Aorta (tissue), 5 donors: ENCODE results near the gene SPATC1L. TPM values are rescaled to one million over a fixed set of nuclear protein-coding genes. Genes with fewer than 3 reads are reported as not detected.
A peak's percentile ranks its signal among the peaks of the same experiment; 100 is the strongest.

ENCODE experiments used
- ATAC-seq: fragments of 200-7000 bp; cut with Tn5 transposase; one replicate; pipeline ENCODE4 v1.9.1; 2022; ENCODE audit warnings: moderate library complexity; ENCODE audit not compliant: low FRiP score
- DNase-seq, 2 donors: peaks; one replicate each; pipeline ENCODE4 v3.0.0-alpha.2; 2020
- H3K27ac ChIP-seq, 2 donors: one replicate each; pipeline ENCODE4 v1.5.1; 2013; ENCODE audit warnings: low read length in 2 of 2, mild to moderate bottlenecking in 2 of 2, moderate library complexity in 2 of 2, control low read depth in 1 of 2, inconsistent platforms in 1 of 2, low read depth in 1 of 2
- H3K27me3 ChIP-seq, 2 donors: one replicate each; pipeline ENCODE4 v1.6.1; 2013; ENCODE audit warnings: control low read depth in 1 of 2, low read length in 1 of 2, mild to moderate bottlenecking in 1 of 2, moderate library complexity in 1 of 2; ENCODE audit not compliant: insufficient read depth in 2 of 2, control insufficient read depth in 1 of 2
- H3K36me3 ChIP-seq, 2 donors: one replicate each; pipeline ENCODE4 v1.6.1; 2013; ENCODE audit warnings: control low read depth in 1 of 2, low read length in 1 of 2, mild to moderate bottlenecking in 1 of 2; ENCODE audit not compliant: insufficient read depth in 2 of 2, control insufficient read depth in 1 of 2
- H3K4me1 ChIP-seq, 2 donors: one replicate each; pipeline ENCODE4 v1.6.1; 2013; ENCODE audit warnings: low read length in 2 of 2, control low read depth in 1 of 2, mild to moderate bottlenecking in 1 of 2, moderate library complexity in 1 of 2; ENCODE audit not compliant: insufficient read depth in 2 of 2, control insufficient read depth in 1 of 2
- H3K4me3 ChIP-seq, 2 donors: one replicate each; pipeline ENCODE4 v1.5.1; 2013; ENCODE audit warnings: low read length in 2 of 2, control low read depth in 1 of 2, mild to moderate bottlenecking in 1 of 2
- H3K9me3 ChIP-seq: one replicate; pipeline ENCODE4 v1.6.1; 2013; ENCODE audit warnings: mild to moderate bottlenecking, low read length; ENCODE audit not compliant: control insufficient read depth
- WGBS, 2 donors: extraction: QIAGEN DNeasy Blood & Tissue Kit; methylation state at CpG; one replicate each; pipeline ENCODE4 v1.1.7; 2013; 5-methylcytosine and 5-hydroxymethylcytosine counted together
- intact Hi-C, 2 donors: fragments of 100-400 bp; cut with DNase I; formaldehyde crosslinking; loops; one replicate each; pipeline versions ENCODE4 v1.14.2 to v1.15.0; 2022
- polyA plus RNA-seq, 2 donors: library from polyadenylated mRNA; stranded (reverse); fragments of 200-250 nt; gene quantifications; one replicate each; pipeline ENCODE4 v1.2.3, GENCODE V29; 2013
- total RNA-seq, 2 donors: library from RNA; stranded (reverse); fragmentation: NEBNext Ultra II Directional; extraction: Animal tissue kit (Norgen Biotek cat#: 25700); gene quantifications; one replicate each; pipeline ENCODE4 v1.2.1, GENCODE V29; 2021
- donor health status: healthy with polysubstance abuse.
- donor health status: Bipolar disorder and iron deficiency.
- donor health status: DM: no; HTN: no; CAD: no.
- donor health status: DM: no; HTN: no; CAD: no.
- donor health status: DM: yes; HTN: yes; CAD: no.

The SPATC1L gene
- total and polyA plus RNA-seq, 4 donors: 2.4 to 47.9 (median 8.8) TPM

DNA sequence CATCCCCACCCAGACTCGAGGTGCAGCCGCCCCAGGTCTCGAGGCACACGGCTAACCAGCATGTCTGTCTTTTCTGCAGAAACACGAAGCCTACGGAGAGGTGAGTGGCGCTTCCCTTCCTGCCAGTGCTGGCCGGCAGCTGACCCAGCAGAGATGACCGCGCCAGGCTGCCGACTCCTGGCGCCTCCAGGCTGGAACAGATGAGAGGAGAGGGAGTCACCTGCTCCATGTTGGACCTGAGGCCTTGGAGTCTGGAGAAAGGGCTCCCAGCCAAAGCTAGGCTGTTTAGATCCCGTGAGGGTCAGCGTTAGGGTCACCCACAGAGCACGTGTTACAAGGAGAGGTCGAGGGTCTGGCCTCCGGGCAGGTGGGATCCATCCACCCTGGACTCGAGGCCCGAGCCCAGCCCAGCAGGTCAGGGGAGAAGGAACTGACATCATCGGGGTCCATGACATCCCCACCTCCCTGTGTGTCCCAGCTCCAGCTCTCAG is 71.5 kb downstream of the SPATC1L start:
- Histone ChIP-seq H3K4me3 (no peak overlapping the region), H3K36me3 (peaks cover 4 to 32% of the 10 kb centered on the region in 2 donors), H3K9me3 (no peaks in the 10 kb centered on the region), H3K27me3 (no peaks in the 10 kb centered on the region), H3K4me1 (peaks cover 0 to 6% of the 10 kb centered on the region in 2 donors), H3K27ac (no peak overlapping the region)
- ATAC-seq (no peak), DNase-seq (peak; percentile 28 to 63)
- WGBS, 2 donors: 92 to 93% methylated on average over 20 of the region's 20 CpGs
- intact Hi-C loops: no loop called here

GRCh38 chr21:46111857-46112724 is 72.2 kb downstream of the SPATC1L start:
- 92% methylated on average over 65 to 69 of the region's 69 CpGs for WGBS, 2 donors
- Histone ChIP-seq H3K27me3 (no peaks in the 10 kb centered on the region), H3K27ac (no peak overlapping the region), H3K9me3 (no peaks in the 10 kb centered on the region), H3K4me3 (no peak overlapping the region), H3K4me1 (peaks cover 0 to 6% of the 10 kb centered on the region in 2 donors), H3K36me3 (peaks cover 4 to 30% of the 10 kb centered on the region in 2 donors)
- DNase-seq (peak; percentile 44 to 73), ATAC-seq (no peak)
- intact Hi-C loops: loop anchor here in 1 of 2 donors (2.0 kb wide), 1 partner anchor 139 kb away; no protein-coding TSS in a partner anchor

GRCh38 chr21:46111193-46111571 is 73.1 kb downstream of the SPATC1L start:
- peak; percentile 40 to 43 for DNase-seq
- no peak overlapping the region for H3K4me3 ChIP-seq
- peak overlapping the region in 1 of 2 donors; percentile 35 for H3K27ac ChIP-seq
- no peak for ATAC-seq
- WGBS, 2 donors: 83 to 89% methylated on average over 12 of the region's 12 CpGs
- no peaks in the 10 kb centered on the region for H3K27me3 ChIP-seq
- H3K9me3 ChIP-seq: no peaks in the 10 kb centered on the region
- peaks cover 0 to 6% of the 10 kb centered on the region in 2 donors for H3K4me1 ChIP-seq
- peaks cover 0 to 22% of the 10 kb centered on the region in 2 donors for H3K36me3 ChIP-seq
- intact Hi-C loops: loop anchor here in 1 of 2 donors (2.0 kb wide), 1 partner anchor 138 kb away; no protein-coding TSS in a partner anchor

Other genes starting within 250 kb of the SPATC1L start
- gene COL6A1, start 202.7 kb downstream of the SPATC1L start, total RNA-seq: 100 to 1,000 TPM; 458 to 593 TPM
- gene COL6A1, start 202.7 kb downstream of the SPATC1L start, polyA plus RNA-seq: 1,000 to 10,000 TPM in 1 of 2 donors, 100 to 1,000 TPM in 1; 156 to 1,773 TPM
- gene COL6A2, start 86.3 kb downstream of the SPATC1L start, total RNA-seq: 1,000 to 10,000 TPM; 1,386 to 1,431 TPM
- 1,000 to 10,000 TPM in 1 of 2 donors, 100 to 1,000 TPM in 1; 335 to 3,611 TPM for gene COL6A2, start 86.3 kb downstream of the SPATC1L start, polyA plus RNA-seq
- gene FTCD, start 28.9 kb downstream of the SPATC1L start, total RNA-seq: 1 to 10 TPM; 1.1 to 2.6 TPM
- 1 to 10 TPM in 1 of 2 donors, under 1 TPM in 1; 0.50 to 8.7 TPM for gene FTCD, start 28.9 kb downstream of the SPATC1L start, polyA plus RNA-seq
- gene LSS, start 44.3 kb upstream of the SPATC1L start, total RNA-seq: 10 to 100 TPM; 60.2 to 85.2 TPM
- 10 to 100 TPM in 1 of 2 donors, 1 to 10 TPM in 1; 9.3 to 52.0 TPM for gene LSS, start 44.3 kb upstream of the SPATC1L start, polyA plus RNA-seq
- 100 to 1,000 TPM in 1 of 2 donors, 10 to 100 TPM in 1; 73.0 to 111 TPM for gene MCM3AP, start 101.2 kb upstream of the SPATC1L start, total RNA-seq
- 10 to 100 TPM; 14.7 to 61.1 TPM for gene MCM3AP, start 101.2 kb upstream of the SPATC1L start, polyA plus RNA-seq
- gene YBEY, start 101.9 kb upstream of the SPATC1L start, total RNA-seq: 10 to 100 TPM in 1 of 2 donors, 1 to 10 TPM in 1; 7.7 to 11.3 TPM
- 10 to 100 TPM; 15.7 to 16.7 TPM for gene YBEY, start 101.9 kb upstream of the SPATC1L start, polyA plus RNA-seq
- gene C21orf58, start 139.4 kb upstream of the SPATC1L start, total RNA-seq: 1 to 10 TPM in 1 of 2 donors, under 1 TPM in 1; 0.81 to 3.7 TPM
- gene C21orf58, start 139.4 kb upstream of the SPATC1L start, polyA plus RNA-seq: 1 to 10 TPM in 1 of 2 donors, under 1 TPM in 1; 0.38 to 2.5 TPM
- 10 to 100 TPM; 30.7 to 33.0 TPM for gene PCNT, start 139.7 kb upstream of the SPATC1L start, total RNA-seq
- gene PCNT, start 139.7 kb upstream of the SPATC1L start, polyA plus RNA-seq: 10 to 100 TPM in 1 of 2 donors, 1 to 10 TPM in 1; 6.4 to 21.6 TPM